Left ventricle myocardium inferior (tissue), 1 donor: Measurements from ENCODE around the gene ARHGEF26. TPM values are rescaled to one million over a fixed set of nuclear protein-coding genes. Genes with fewer than 3 reads are reported as not detected.

Experiments used
- DNase-seq: peaks from one replicate; pipeline ENCODE4 v3.0.0-alpha.2; 2020
- H3K27ac ChIP-seq: fragments of 200-600 bp; replicated peaks from 2 replicates; pipeline ENCODE4 v1.8.0; 2021
- H3K27me3 ChIP-seq: fragments of 200-600 bp; 2 replicates; pipeline ENCODE4 v1.8.0; 2021; ENCODE audit warnings: low read depth
- H3K36me3 ChIP-seq: fragments of 200-600 bp; 2 replicates; pipeline ENCODE4 v1.8.0; 2021
- H3K4me1 ChIP-seq: fragments of 200-600 bp; 2 replicates; pipeline ENCODE4 v1.8.0; 2021
- H3K4me3 ChIP-seq: fragments of 200-600 bp; 2 replicates; pipeline ENCODE4 v1.8.0; 2021; ENCODE audit warnings: mild to moderate bottlenecking, moderate library complexity
- H3K9me3 ChIP-seq: fragments of 200-600 bp; replicated peaks from 2 replicates; pipeline ENCODE4 v1.8.0; 2021
- intact Hi-C: fragments of 100-400 bp; cut with micrococcal nuclease; formaldehyde crosslinking; loops from one replicate; pipeline ENCODE4 v1.11.0; 2022
- total RNA-seq: library from RNA; stranded (reverse); fragmentation: NEBNext Ultra II Directional; extraction: Animal tissue kit (Norgen Biotek cat#: 25700); gene quantifications from one replicate; pipeline ENCODE4 v1.2.1, GENCODE V29; 2021
- TF ChIP-seq, protein P1 (sequence below): fragments of 200-600 bp; IDR thresholded peaks from 2 replicates; pipeline ENCODE4 v1.8.0; 2021; ENCODE audit warnings: antibody characterized with exemption, mild to moderate bottlenecking, borderline replicate concordance
- donor health status: DM: no; HTN: yes; CAD: no; lungs with severe emphysema.

Gene ARHGEF26
- total RNA-seq, 1 donor from 2014 or later = 1.2 TPM

DNA sequence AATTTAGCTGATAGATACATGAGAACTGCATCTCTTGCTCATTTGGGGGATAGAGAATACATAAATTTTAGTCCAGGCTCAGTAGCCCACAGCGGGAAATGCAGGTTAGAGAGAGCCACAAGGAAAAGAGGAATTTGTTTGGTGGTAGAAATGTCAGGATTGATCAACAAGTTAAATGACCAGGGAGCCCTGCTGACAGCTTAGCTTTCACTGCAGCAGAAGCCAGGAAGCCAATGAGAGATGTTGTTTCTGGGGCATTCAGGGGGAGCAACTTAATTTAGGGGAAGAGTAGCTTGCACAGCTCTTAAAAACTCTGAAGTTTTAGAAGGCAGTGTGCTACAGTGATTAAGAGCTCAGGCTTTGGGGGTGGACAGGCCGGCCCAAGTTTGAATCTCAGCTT is 22.7 kb downstream of the ARHGEF26 start:
- H3K36me3 ChIP-seq = no peaks in the 10 kb centered on the region
- no peaks in the 10 kb centered on the region for H3K27me3 ChIP-seq
- no peak overlapping the region for H3K4me3 ChIP-seq
- intact Hi-C loops = no loop called here
- H3K4me1 ChIP-seq = no peaks in the 10 kb centered on the region
- no peak overlapping the region for H3K27ac ChIP-seq
- no peaks in the 10 kb centered on the region for H3K9me3 ChIP-seq
- TF ChIP-seq, protein P1, sequence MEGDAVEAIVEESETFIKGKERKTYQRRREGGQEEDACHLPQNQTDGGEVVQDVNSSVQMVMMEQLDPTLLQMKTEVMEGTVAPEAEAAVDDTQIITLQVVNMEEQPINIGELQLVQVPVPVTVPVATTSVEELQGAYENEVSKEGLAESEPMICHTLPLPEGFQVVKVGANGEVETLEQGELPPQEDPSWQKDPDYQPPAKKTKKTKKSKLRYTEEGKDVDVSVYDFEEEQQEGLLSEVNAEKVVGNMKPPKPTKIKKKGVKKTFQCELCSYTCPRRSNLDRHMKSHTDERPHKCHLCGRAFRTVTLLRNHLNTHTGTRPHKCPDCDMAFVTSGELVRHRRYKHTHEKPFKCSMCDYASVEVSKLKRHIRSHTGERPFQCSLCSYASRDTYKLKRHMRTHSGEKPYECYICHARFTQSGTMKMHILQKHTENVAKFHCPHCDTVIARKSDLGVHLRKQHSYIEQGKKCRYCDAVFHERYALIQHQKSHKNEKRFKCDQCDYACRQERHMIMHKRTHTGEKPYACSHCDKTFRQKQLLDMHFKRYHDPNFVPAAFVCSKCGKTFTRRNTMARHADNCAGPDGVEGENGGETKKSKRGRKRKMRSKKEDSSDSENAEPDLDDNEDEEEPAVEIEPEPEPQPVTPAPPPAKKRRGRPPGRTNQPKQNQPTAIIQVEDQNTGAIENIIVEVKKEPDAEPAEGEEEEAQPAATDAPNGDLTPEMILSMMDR = no peak
- DNase-seq = no peak

DNA sequence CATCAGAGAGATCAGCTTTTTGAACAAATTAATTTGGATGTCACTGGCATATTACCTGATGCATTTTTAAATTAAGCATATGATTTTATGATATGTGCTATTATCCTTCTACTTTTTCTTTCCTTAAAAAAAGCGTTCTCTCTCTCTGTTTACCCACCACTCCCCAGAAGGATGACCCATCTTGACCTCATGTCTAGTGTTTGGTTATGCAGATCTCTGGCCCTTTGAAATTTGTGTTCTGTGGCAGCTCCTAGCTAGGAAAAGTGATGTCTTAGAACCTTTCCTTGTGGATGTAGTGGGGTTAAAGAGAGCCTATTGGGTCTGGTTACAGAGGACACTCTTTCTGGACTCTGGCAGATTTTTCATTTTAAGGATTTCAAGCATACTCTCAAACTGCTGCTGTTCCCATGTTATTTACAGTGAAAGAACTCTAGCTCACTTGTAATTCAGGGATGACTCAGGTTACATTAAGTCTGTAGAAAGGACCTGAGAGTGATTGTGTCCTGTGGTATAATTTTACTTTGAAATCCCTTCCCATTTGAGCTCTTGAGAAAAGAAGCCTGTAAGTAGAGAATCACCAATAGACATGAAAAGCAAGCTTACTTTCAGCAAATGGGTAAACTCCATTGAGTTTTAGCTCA is 23.8 kb downstream of the ARHGEF26 start:
- Histone ChIP-seq H3K27ac (no peak overlapping the region), H3K27me3 (no peaks in the 10 kb centered on the region), H3K4me1 (no peaks in the 10 kb centered on the region), H3K36me3 (no peaks in the 10 kb centered on the region), H3K4me3 (no peak overlapping the region), H3K9me3 (no peaks in the 10 kb centered on the region)
- DNase-seq = no peak
- TF ChIP-seq, protein P1 = no peak
- intact Hi-C loops = no loop called here

DNA sequence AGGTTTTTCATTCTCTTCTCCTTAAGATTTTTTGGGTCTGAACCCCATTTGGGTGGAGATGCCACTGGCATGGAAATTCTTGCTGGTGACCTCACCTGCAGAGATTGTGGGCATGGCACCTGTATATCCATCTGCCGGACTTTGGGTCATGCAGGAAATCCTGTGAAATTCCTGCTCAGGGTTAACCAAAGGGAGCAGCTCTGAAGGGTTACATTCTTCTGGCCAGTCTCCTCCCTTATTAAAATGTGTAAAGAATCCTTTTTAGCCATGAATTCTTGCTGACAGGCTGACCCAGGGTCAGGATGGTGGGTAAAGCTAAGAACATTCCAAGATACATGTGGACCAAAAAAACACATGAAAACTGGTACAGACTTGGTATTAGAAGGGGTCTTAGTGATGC is 27.4 kb downstream of the ARHGEF26 start:
- peaks cover 4% of the 10 kb centered on the region for H3K36me3 ChIP-seq
- no peak overlapping the region for H3K4me3 ChIP-seq
- H3K27me3 ChIP-seq = no peaks in the 10 kb centered on the region
- no peak for DNase-seq
- intact Hi-C loops = no loop called here
- H3K9me3 ChIP-seq = no peaks in the 10 kb centered on the region
- H3K27ac ChIP-seq = no peak overlapping the region
- TF ChIP-seq, protein P1 = no peak
- H3K4me1 ChIP-seq = no peaks in the 10 kb centered on the region

DNA sequence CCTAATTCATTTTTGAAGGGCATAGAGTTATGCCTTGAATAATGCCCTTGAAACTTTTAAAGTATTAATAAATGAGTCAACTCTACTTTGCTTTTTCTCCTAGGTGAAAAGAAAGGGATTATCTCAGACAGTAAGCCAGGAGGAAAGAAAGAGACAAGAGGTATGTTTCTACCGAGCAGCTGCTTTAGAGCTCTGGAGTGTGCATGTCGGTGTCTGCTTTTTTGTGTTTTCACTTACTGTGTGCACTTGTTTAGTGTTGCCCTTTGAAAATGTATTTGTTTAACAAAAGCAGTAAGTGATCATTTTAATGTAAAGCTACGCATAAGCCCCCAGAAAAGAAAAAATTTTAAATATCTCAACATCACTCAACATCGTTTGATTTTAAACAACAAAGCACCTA is 28.1 kb downstream of the ARHGEF26 start:
- Histone ChIP-seq H3K9me3 (no peaks in the 10 kb centered on the region), H3K27me3 (no peaks in the 10 kb centered on the region), H3K4me3 (no peak overlapping the region), H3K27ac (no peak overlapping the region), H3K4me1 (no peaks in the 10 kb centered on the region), H3K36me3 (peaks cover 4% of the 10 kb centered on the region)
- DNase-seq = no peak
- intact Hi-C loops = no loop called here
- TF ChIP-seq, protein P1 = no peak

DNA sequence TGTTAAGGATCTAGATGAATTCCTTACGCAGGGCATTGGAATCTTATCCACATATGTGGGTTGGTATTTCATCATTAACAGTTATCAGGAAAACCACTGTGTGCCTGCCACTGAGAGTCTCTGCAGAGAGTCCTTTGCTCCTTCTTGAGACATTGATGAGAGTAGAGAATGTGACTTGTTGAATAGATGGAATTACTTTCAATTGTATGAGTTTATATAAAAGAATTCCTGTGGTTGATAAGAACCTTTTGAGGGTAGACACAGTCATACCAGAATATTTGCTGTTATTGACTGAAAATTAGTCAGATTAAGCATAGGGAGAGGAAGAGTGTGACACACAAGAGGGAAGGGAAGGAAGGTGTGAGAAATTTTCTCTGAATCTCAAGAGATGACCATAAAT is 30.8 kb downstream of the ARHGEF26 start:
- no peaks in the 10 kb centered on the region for H3K27me3 ChIP-seq
- no peak overlapping the region for H3K27ac ChIP-seq
- DNase-seq = no peak
- no peaks in the 10 kb centered on the region for H3K4me1 ChIP-seq
- peaks cover 4% of the 10 kb centered on the region for H3K36me3 ChIP-seq
- intact Hi-C loops = no loop called here
- H3K9me3 ChIP-seq = no peaks in the 10 kb centered on the region
- H3K4me3 ChIP-seq = no peak overlapping the region
- TF ChIP-seq, protein P1 = no peak
